Hepatocyte (in vitro differentiated cells): ENCODE results near the gene DUOXA2.

Experiments used
- EZH2 ChIP-seq: fragments of 200-600 bp; sonication (generic); IDR thresholded peaks from 2 replicates; pipeline ENCODE4 v1.6.1; 2016; ENCODE audit warnings: antibody characterized with exemption, mild to moderate bottlenecking, borderline replicate concordance
- TF ChIP-seq, protein P1 (sequence below): fragments of 200-600 bp; sonication (generic); IDR thresholded peaks from 2 replicates; pipeline ENCODE4 v1.5.1; 2016; ENCODE audit warnings: antibody characterized with exemption, mild to moderate bottlenecking; ENCODE audit not compliant: poor library complexity

DNA sequence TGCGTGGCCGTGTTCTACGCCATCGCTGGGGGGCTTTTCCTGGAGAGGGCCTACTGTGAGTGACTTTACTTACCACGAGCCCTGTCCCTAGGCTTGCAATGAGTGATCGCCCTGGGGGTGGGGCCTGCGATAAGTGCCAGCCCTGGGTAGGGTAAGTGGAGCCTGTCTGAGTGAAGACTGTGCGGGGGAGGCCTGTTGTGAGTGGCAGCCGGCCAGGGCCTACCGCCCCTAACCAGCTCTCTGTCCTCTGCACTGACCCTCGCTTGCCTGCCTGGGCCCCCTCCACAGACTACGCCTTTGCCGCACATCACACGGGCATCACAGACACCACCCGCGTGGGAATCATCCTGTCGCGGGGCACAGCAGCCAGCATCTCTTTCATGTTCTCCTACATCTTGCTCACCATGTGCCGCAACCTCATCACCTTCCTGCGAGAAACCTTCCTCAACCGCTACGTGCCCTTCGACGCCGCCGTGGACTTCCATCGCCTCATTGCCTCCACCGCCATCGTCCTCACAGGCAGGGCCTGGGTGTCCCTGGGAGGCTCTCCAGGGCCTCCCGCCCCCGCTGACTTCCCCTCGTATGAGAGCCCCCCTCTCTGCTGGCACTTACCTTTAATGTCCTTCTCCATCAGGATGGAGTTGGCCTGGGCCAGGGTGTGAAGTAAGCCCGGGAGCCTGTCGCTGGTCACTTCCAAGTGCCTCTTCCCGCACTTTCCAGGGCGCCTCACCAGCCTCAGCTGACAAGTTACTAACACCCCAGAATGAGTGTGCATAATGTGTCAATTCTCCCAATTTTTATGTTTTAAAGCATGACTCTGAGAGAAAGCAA lies 38.1 kb downstream of the DUOXA2 start:
- TF ChIP-seq, protein P1, sequence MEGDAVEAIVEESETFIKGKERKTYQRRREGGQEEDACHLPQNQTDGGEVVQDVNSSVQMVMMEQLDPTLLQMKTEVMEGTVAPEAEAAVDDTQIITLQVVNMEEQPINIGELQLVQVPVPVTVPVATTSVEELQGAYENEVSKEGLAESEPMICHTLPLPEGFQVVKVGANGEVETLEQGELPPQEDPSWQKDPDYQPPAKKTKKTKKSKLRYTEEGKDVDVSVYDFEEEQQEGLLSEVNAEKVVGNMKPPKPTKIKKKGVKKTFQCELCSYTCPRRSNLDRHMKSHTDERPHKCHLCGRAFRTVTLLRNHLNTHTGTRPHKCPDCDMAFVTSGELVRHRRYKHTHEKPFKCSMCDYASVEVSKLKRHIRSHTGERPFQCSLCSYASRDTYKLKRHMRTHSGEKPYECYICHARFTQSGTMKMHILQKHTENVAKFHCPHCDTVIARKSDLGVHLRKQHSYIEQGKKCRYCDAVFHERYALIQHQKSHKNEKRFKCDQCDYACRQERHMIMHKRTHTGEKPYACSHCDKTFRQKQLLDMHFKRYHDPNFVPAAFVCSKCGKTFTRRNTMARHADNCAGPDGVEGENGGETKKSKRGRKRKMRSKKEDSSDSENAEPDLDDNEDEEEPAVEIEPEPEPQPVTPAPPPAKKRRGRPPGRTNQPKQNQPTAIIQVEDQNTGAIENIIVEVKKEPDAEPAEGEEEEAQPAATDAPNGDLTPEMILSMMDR: no peak
- TF ChIP-seq EZH2: no peak
